Esophagus (tissue), 2 donors: Measurements from ENCODE around the gene PCNX2. TPM values are rescaled to one million over a fixed set of nuclear protein-coding genes. Genes with fewer than 3 reads are reported as not detected.

ENCODE experiments used
- H3K27ac ChIP-seq, 2 donors: one replicate each; pipeline ENCODE4 v1.5.1; 2013; ENCODE audit warnings: low read depth in 2 of 2, mild to moderate bottlenecking in 2 of 2, inconsistent platforms in 1 of 2, low read length in 1 of 2, moderate library complexity in 1 of 2
- H3K27me3 ChIP-seq, 2 donors: one replicate each; pipeline ENCODE4 v1.6.1; 2013; ENCODE audit warnings: low read length in 2 of 2, control low read depth in 1 of 2, mild to moderate bottlenecking in 1 of 2; ENCODE audit not compliant: insufficient read depth in 2 of 2, control insufficient read depth in 1 of 2
- H3K36me3 ChIP-seq, 2 donors: one replicate each; pipeline ENCODE4 v1.6.1; 2013; ENCODE audit warnings: low read length in 1 of 2; ENCODE audit not compliant: control insufficient read depth in 2 of 2, insufficient read depth in 2 of 2
- H3K4me1 ChIP-seq, 2 donors: one replicate each; pipeline ENCODE4 v1.6.1; 2013; ENCODE audit warnings: low read length in 1 of 2; ENCODE audit not compliant: control insufficient read depth in 2 of 2, insufficient read depth in 2 of 2
- H3K4me3 ChIP-seq, 2 donors: one replicate each; pipeline ENCODE4 v1.5.1; 2013; ENCODE audit warnings: low read length in 2 of 2, mild to moderate bottlenecking in 2 of 2, low read depth in 1 of 2, moderate library complexity in 1 of 2
- H3K9me3 ChIP-seq, 2 donors: one replicate each; pipeline ENCODE4 v1.6.1; 2013; ENCODE audit warnings: mild to moderate bottlenecking in 2 of 2, low read depth in 1 of 2, low read length in 1 of 2, moderate library complexity in 1 of 2; ENCODE audit not compliant: control insufficient read depth in 2 of 2, insufficient read depth in 1 of 2
- WGBS, 2 donors: extraction: QIAGEN DNeasy Blood & Tissue Kit; methylation state at CpG; one replicate each; pipeline ENCODE4 v1.1.7; 2013; 5-methylcytosine and 5-hydroxymethylcytosine counted together
- polyA plus RNA-seq, 2 donors: library from polyadenylated mRNA; stranded (reverse); fragments of 200-250 nt; gene quantifications; one replicate each; pipeline ENCODE4 v1.2.3, GENCODE V29; 2013
- donor health status: healthy with polysubstance abuse.
- donor health status: Bipolar disorder and iron deficiency.

PCNX2 gene
- polyA plus RNA-seq, 2 donors = 3.2 to 4.3 TPM

GRCh38 chr1:233261695-233262094 lies 33.8 kb downstream of the PCNX2 start:
- H3K4me3 ChIP-seq = no peak overlapping the region

GRCh38 chr1:233261206-233261605 lies 34.3 kb downstream of the PCNX2 start:
- peaks cover 0 to 4% of the 10 kb centered on the region in 2 donors for H3K36me3 ChIP-seq
- no peaks in the 10 kb centered on the region for H3K9me3 ChIP-seq
- H3K27ac ChIP-seq = no peak overlapping the region
- H3K4me3 ChIP-seq = no peak overlapping the region
- 48 to 65% methylated on average over 3 of the region's 3 CpGs for WGBS, 2 donors
- no peaks in the 10 kb centered on the region for H3K4me1 ChIP-seq
- no peaks in the 10 kb centered on the region for H3K27me3 ChIP-seq

More at GRCh38 chr1:233261695-233262094, 33.8 kb downstream of the PCNX2 start:
- H3K4me1 ChIP-seq = no peaks in the 10 kb centered on the region
- H3K27me3 ChIP-seq = no peaks in the 10 kb centered on the region
- H3K27ac ChIP-seq = no peak overlapping the region
- peaks cover 0 to 4% of the 10 kb centered on the region in 2 donors for H3K36me3 ChIP-seq
- no peaks in the 10 kb centered on the region for H3K9me3 ChIP-seq
- WGBS, 2 donors = 88 to 94% methylated on average over 5 of the region's 5 CpGs

GRCh38 chr1:233257786-233258185 lies 37.7 kb downstream of the PCNX2 start:
- H3K36me3 ChIP-seq = peaks cover 0 to 4% of the 10 kb centered on the region in 2 donors
- H3K9me3 ChIP-seq = no peaks in the 10 kb centered on the region
- H3K4me3 ChIP-seq = no peak overlapping the region
- no peaks in the 10 kb centered on the region for H3K27me3 ChIP-seq
- H3K4me1 ChIP-seq = no peaks in the 10 kb centered on the region
- 94 to 96% methylated on average over 6 of the region's 6 CpGs for WGBS, 2 donors
- no peak overlapping the region for H3K27ac ChIP-seq

- no peak overlapping the region for H3K4me3 ChIP-seq
- no peaks in the 10 kb centered on the region for H3K9me3 ChIP-seq
- no peak overlapping the region for H3K27ac ChIP-seq
- WGBS, 2 donors = 86 to 92% methylated on average over 2 of the region's 2 CpGs
- H3K4me1 ChIP-seq = no peaks in the 10 kb centered on the region
- no peaks in the 10 kb centered on the region for H3K27me3 ChIP-seq
- peaks cover 0 to 4% of the 10 kb centered on the region in 2 donors for H3K36me3 ChIP-seq
Measured at GRCh38 chr1:233256789-233257188, 38.7 kb downstream of the PCNX2 start.

GRCh38 chr1:233256191-233256590 lies 39.3 kb downstream of the PCNX2 start:
- 97 to 100% methylated on average over 1 of the region's 1 CpG for WGBS, 2 donors

GRCh38 chr1:233255145-233255544 lies 40.4 kb downstream of the PCNX2 start:
- Histone ChIP-seq H3K36me3 (peaks cover 0 to 4% of the 10 kb centered on the region in 2 donors), H3K27ac (no peak overlapping the region), H3K27me3 (no peaks in the 10 kb centered on the region), H3K4me3 (no peak overlapping the region), H3K4me1 (no peaks in the 10 kb centered on the region), H3K9me3 (no peaks in the 10 kb centered on the region)
- 90 to 92% methylated on average over 5 of the region's 5 CpGs for WGBS, 2 donors

More at GRCh38 chr1:233256191-233256590, 39.3 kb downstream of the PCNX2 start:
- Histone ChIP-seq H3K4me1 (no peaks in the 10 kb centered on the region), H3K4me3 (no peak overlapping the region), H3K27ac (no peak overlapping the region), H3K36me3 (peaks cover 0 to 4% of the 10 kb centered on the region in 2 donors), H3K27me3 (no peaks in the 10 kb centered on the region), H3K9me3 (no peaks in the 10 kb centered on the region)

- Histone ChIP-seq H3K27me3 (no peaks in the 10 kb centered on the region), H3K9me3 (no peaks in the 10 kb centered on the region), H3K36me3 (peaks cover 0 to 4% of the 10 kb centered on the region in 2 donors), H3K4me1 (no peaks in the 10 kb centered on the region), H3K4me3 (no peak overlapping the region), H3K27ac (no peak overlapping the region)
- WGBS, 2 donors = 27 to 46% methylated on average over 1 of the region's 1 CpG
Measured at GRCh38 chr1:233253832-233254331, 41.6 kb downstream of the PCNX2 start.

GRCh38 chr1:233253231-233253831 lies 42.2 kb downstream of the PCNX2 start:
- H3K4me1 ChIP-seq = no peaks in the 10 kb centered on the region
- H3K27ac ChIP-seq = no peak overlapping the region
- no peak overlapping the region for H3K4me3 ChIP-seq
- H3K36me3 ChIP-seq = no peaks in the 10 kb centered on the region
- WGBS, 2 donors = 92% methylated on average over 4 of the region's 4 CpGs
- no peaks in the 10 kb centered on the region for H3K27me3 ChIP-seq
- H3K9me3 ChIP-seq = no peaks in the 10 kb centered on the region

GRCh38 chr1:233252441-233252840 lies 43.1 kb downstream of the PCNX2 start:
- Histone ChIP-seq H3K4me3 (no peak overlapping the region), H3K4me1 (no peaks in the 10 kb centered on the region), H3K27me3 (no peaks in the 10 kb centered on the region), H3K27ac (no peak overlapping the region), H3K9me3 (no peaks in the 10 kb centered on the region), H3K36me3 (no peaks in the 10 kb centered on the region)
- 32 to 41% methylated on average over 2 of the region's 2 CpGs for WGBS, 2 donors

GRCh38 chr1:233251201-233251720 lies 44.3 kb downstream of the PCNX2 start:
- no peaks in the 10 kb centered on the region for H3K27me3 ChIP-seq
- H3K36me3 ChIP-seq = no peaks in the 10 kb centered on the region
- WGBS, 2 donors = 91 to 95% methylated on average over 4 of the region's 4 CpGs
- H3K27ac ChIP-seq = no peak overlapping the region
- no peak overlapping the region for H3K4me3 ChIP-seq
- H3K9me3 ChIP-seq = no peaks in the 10 kb centered on the region
- H3K4me1 ChIP-seq = no peaks in the 10 kb centered on the region
